Bronchial epithelial cell (primary cell): ENCODE measurements around the gene FOXS1. TPM values are rescaled to one million over a fixed set of nuclear protein-coding genes. Genes with fewer than 3 reads are reported as not detected.
"Not testable (repeated sequence)": the region's sequence is repeated elsewhere in the genome, so short reads cannot be mapped to it uniquely, and the experiment has no call there.

ENCODE experiments used
- DNase-seq: peaks from one replicate; pipeline ENCODE4 v3.0.0-alpha.2; 2010; ENCODE audit warnings: low read depth
- FAIRE-seq: peaks from 2 replicates; lab custom pipeline; 2011; peaks lifted over from hg19 to GRCh38; lab: Jason Lieb, UNC
- H3K27me3 ChIP-seq: 2 replicates; pipeline ENCODE4 v1.5.1; 2011; ENCODE audit warnings: low read length; ENCODE audit not compliant: control insufficient read depth, insufficient read depth
- H3K36me3 ChIP-seq: 2 replicates; pipeline ENCODE4 v1.5.1; 2011; ENCODE audit warnings: low read length; ENCODE audit not compliant: control insufficient read depth, insufficient read depth
- H3K4me3 ChIP-seq: 2 replicates; pipeline ENCODE4 v1.5.1; 2011; ENCODE audit warnings: mild to moderate bottlenecking, low read depth, low read length, control low read depth
- CTCF ChIP-seq: IDR thresholded peaks from 2 replicates; pipeline ENCODE4 v1.5.1; 2011; ENCODE audit warnings: mild to moderate bottlenecking, moderate library complexity, low read length, control low read depth, inconsistent platforms; ENCODE audit not compliant: insufficient read depth, severe bottlenecking
- total RNA-seq: library from RNA; depleted of rRNA; stranded (reverse); fragments of >200 nt; gene quantifications from 2 replicates; pipeline ENCODE4 v1.2.1, GENCODE V29; 2014

Gene FOXS1
- total RNA-seq, 1 donor from 2014 or later, result not detected

DNA sequence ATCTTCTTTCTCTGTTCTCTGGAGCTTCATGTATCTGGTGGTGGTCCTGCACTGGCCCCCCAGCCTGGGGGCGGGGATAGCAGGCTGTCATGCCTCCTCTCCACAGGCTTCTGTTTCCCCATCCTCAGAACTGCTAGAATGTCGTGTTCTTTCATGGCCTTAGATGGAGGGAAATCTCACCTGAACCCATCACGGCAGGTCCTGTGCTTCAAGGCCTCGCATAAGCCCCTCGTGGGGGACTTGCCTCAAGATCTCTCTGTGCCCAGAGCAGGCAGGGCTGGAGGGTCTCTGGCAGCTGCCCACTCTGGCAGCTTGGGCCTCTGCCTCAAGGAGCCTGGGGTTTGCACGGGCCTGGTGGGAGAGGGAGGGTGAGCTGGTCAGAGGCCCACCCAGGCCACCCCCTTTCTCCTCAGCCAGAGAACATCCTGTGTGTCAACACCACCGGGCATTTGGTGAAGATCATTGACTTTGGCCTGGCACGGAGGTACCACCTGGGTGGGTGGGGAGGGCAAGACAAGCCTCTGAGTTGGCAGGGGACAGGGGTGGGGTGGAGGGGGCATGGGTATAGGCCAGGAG, 14.9 kb downstream of the FOXS1 start:
- peaks cover 2% of the 10 kb centered on the region for H3K27me3 ChIP-seq
- DNase-seq (no peak), FAIRE-seq (no peak)
- H3K36me3 ChIP-seq, result no peaks in the 10 kb centered on the region
- no peak for TF ChIP-seq CTCF
- H3K4me3 ChIP-seq, result no peak overlapping the region

DNA sequence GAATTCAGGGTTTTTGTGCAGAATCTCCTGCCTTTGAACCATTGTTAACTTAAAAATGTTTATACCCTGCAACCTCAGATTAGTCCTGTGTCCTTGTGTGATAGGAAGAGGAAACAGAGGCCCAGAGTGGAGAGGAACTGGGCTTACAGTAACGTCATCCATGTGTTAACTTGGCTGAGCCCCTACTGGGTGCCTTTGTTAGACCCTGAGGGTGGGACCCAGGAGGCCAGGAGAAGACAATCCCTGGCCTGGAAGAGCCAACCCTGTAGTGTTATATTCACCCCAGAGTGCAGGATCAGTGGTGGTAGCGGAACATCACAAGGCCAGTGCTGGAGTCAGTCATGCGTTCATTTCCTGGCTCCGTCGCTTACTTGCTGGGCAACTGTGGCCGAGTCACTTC, 15.7 kb downstream of the FOXS1 start:
- Histone ChIP-seq H3K4me3 (no peak overlapping the region), H3K27me3 (peaks cover 2% of the 10 kb centered on the region), H3K36me3 (no peaks in the 10 kb centered on the region)
- DNase-seq (no peak), FAIRE-seq (no peak)
- no peak for TF ChIP-seq CTCF

DNA sequence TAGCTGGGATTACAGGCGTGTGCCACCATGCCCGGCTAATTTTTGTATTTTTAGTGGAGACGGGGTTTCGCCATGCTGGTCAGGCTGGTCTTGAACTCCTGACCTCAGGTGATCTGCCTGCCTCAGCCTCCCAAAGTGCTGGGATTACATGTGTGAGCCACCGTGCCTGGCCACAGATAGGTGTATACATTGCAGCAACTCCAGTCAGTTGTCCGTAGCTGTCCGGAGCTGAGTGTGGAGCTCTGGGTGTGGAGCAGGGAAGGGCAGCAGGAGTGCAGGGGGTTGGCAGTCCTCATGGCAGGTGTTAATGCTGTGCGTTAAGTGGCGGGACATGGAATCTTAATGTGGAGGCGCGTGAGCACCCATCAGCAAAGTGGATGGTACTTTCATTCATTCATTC, 17.4 kb downstream of the FOXS1 start:
- not testable (repeated sequence) for DNase-seq, H3K36me3 ChIP-seq, H3K4me3 ChIP-seq, FAIRE-seq, H3K27me3 ChIP-seq

DNA sequence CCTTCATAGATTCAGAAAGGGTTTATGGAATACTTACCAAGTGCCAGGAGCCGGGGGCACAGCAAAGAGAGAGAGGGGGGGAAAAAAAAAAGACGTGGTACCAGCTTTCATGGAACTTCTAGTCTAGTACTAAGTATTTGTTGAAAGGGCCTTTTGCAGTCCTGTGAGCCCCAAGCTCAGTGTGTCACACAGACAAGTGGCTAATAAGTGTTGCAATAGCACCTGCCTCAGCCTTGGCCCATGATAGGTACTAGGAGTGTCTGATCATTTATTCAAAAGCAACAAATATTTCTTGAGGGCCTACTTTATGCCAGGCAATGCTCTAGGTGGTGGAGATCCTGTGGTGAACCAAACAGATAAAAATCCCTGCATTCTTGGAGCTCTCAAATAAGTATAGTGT, 18.3 kb downstream of the FOXS1 start:
- no peak for TF ChIP-seq CTCF
- H3K36me3 ChIP-seq, result no peaks in the 10 kb centered on the region
- no peak overlapping the region for H3K4me3 ChIP-seq
- no peaks in the 10 kb centered on the region for H3K27me3 ChIP-seq
- no peak for FAIRE-seq
- DNase-seq, result no peak

- FAIRE-seq (no peak), DNase-seq (no peak)
- H3K4me3 ChIP-seq, result no peak overlapping the region
- no peak for TF ChIP-seq CTCF
- no peaks in the 10 kb centered on the region for H3K36me3 ChIP-seq
- no peaks in the 10 kb centered on the region for H3K27me3 ChIP-seq
Observed at GRCh38 chr20:31826074-31826473, 19.3 kb downstream of the FOXS1 start.

- DNase-seq (no peak), FAIRE-seq (no peak)
- Histone ChIP-seq H3K27me3 (no peaks in the 10 kb centered on the region), H3K4me3 (no peak overlapping the region), H3K36me3 (no peaks in the 10 kb centered on the region)
- no peak for TF ChIP-seq CTCF
Observed at GRCh38 chr20:31824554-31825313, 20.7 kb downstream of the FOXS1 start.
